HEK293 (cell line): ENCODE results near the gene NEK7.
A peak's percentile ranks its signal among the peaks of the same experiment; 100 is the strongest.

Source experiments
- CTCF ChIA-PET: fragments of 350-600 bp; formaldehyde crosslinking; extraction: SDS; loops from one replicate; lab custom pipeline; 2021; ENCODE audit warnings: antibody characterized with exemption; lab: Yijun Ruan, JAX
- POLR2A ChIA-PET: fragments of 300-600 bp; formaldehyde crosslinking; extraction: SDS; loops from one replicate; lab custom pipeline; 2020; ENCODE audit warnings: antibody characterized with exemption, inconsistent platforms; lab: Yijun Ruan, JAX
- H3K27ac ChIP-seq: fragments of 200-500 bp; sonication (Bioruptor generic); 2 replicates; pipeline ENCODE4 v1.5.1; 2014; ENCODE audit warnings: low read depth, low read length, control low read depth, inconsistent platforms; ENCODE audit errors: extremely low read depth
- H3K36me3 ChIP-seq, 2 experiments: fragments of 200-500 bp in 1 of 2; sonication (Bioruptor generic) in 1 of 2; 1 replicate in 1 of 2; 2 replicates in 1 of 2; pipeline ENCODE4 v1.5.1; 2014 to 2017; ENCODE audit warnings: inconsistent platforms in 2 of 2, low read length in 2 of 2; ENCODE audit not compliant: control insufficient read depth in 2 of 2, insufficient read depth in 1 of 2
- H3K4me1 ChIP-seq: fragments of 200-500 bp; sonication (Bioruptor generic); 2 replicates; pipeline ENCODE4 v1.5.1; 2014; ENCODE audit warnings: mild to moderate bottlenecking, low read length, inconsistent platforms; ENCODE audit not compliant: control insufficient read depth, insufficient read depth
- H3K4me3 ChIP-seq: 2 replicates; pipeline ENCODE4 v1.5.1; 2011; ENCODE audit warnings: low read depth, mild to moderate bottlenecking, control low read depth, low read length, moderate library complexity
- H3K9me3 ChIP-seq: fragments of 200-500 bp; sonication (Bioruptor generic); 2 replicates; pipeline ENCODE4 v1.5.1; 2014; ENCODE audit warnings: low read depth, low read length, inconsistent platforms; ENCODE audit not compliant: control insufficient read depth, insufficient read depth
- PRDM6 ChIP-seq: fragments of 450-650 bp; formaldehyde crosslinking; IDR thresholded peaks from 2 replicates; pipeline ENCODE4 v1.5.1; 2017; ENCODE audit warnings: missing biosample characterization, missing genetic modification characterization
- ZBTB7A ChIP-seq: fragments of 450-650 bp; formaldehyde crosslinking; IDR thresholded peaks from 2 replicates; pipeline ENCODE4 v1.5.1; 2016; ENCODE audit warnings: low read depth, missing biosample characterization, missing genetic modification characterization
- ZFP37 ChIP-seq: fragments of 450-650 bp; formaldehyde crosslinking; IDR thresholded peaks from 2 replicates; pipeline ENCODE4 v1.5.1; 2016; ENCODE audit warnings: missing biosample characterization, missing genetic modification characterization
- ZNF654 ChIP-seq: fragments of 450-650 bp; formaldehyde crosslinking; IDR thresholded peaks from 2 replicates; pipeline ENCODE4 v1.5.1; 2016; ENCODE audit warnings: low read depth, missing biosample characterization, missing genetic modification characterization

The NEK7 gene

GRCh38 chr1:198370996-198371395, 214.2 kb downstream of the NEK7 start:
- no peaks in the 10 kb centered on the region for H3K4me1 ChIP-seq
- ChIA-PET CTCF (interaction anchor here (0.7 kb wide), 1 partner anchor 96 kb away, joined by 7 read pairs; no protein-coding TSS in a partner anchor), POLR2A (no interaction called here)
- no peak overlapping the region for H3K4me3 ChIP-seq
- no peak overlapping the region for H3K27ac ChIP-seq
- no peaks in the 10 kb centered on the region for H3K9me3 ChIP-seq
- H3K36me3 ChIP-seq, result no peaks in the 10 kb centered on the region
- no peak for TF ChIP-seq ZNF654 (tag by site-specific recombination)
- no peak for TF ChIP-seq ZFP37 (tag by site-specific recombination)
- TF ChIP-seq PRDM6 (tag by site-specific recombination), result 0 out of 2 replicates have a peak, but pooled peaks have one; percentile 20
- no peak for TF ChIP-seq ZBTB7A (tag by site-specific recombination)
- TF ChIP-seq, all 188 proteins: peak for 1
